ENCODE measurements around the gene NCOR1. TPM values are rescaled to one million over a fixed set of nuclear protein-coding genes. Genes with fewer than 3 reads are reported as not detected.
A peak's percentile ranks its signal among the peaks of the same experiment; 100 is the strongest.
"Not testable (repeated sequence)": the region's sequence is repeated elsewhere in the genome, so short reads cannot be mapped to it uniquely, and the experiment has no call there.

The NCOR1 gene
- total RNA-seq, 1 donor from 2014 or later = 108 TPM

- TF ChIP-seq, protein P1, sequence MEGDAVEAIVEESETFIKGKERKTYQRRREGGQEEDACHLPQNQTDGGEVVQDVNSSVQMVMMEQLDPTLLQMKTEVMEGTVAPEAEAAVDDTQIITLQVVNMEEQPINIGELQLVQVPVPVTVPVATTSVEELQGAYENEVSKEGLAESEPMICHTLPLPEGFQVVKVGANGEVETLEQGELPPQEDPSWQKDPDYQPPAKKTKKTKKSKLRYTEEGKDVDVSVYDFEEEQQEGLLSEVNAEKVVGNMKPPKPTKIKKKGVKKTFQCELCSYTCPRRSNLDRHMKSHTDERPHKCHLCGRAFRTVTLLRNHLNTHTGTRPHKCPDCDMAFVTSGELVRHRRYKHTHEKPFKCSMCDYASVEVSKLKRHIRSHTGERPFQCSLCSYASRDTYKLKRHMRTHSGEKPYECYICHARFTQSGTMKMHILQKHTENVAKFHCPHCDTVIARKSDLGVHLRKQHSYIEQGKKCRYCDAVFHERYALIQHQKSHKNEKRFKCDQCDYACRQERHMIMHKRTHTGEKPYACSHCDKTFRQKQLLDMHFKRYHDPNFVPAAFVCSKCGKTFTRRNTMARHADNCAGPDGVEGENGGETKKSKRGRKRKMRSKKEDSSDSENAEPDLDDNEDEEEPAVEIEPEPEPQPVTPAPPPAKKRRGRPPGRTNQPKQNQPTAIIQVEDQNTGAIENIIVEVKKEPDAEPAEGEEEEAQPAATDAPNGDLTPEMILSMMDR (IDR thresholded peaks at IDR 0.05) = no peak
- H3K4me1 Mint-ChIP-seq (ENCODE audit: low read depth) = peaks cover 3% of the 10 kb centered on the region
- no peaks in the 10 kb centered on the region for H3K27me3 Mint-ChIP-seq (ENCODE audit: low read depth)
- H3K27ac Mint-ChIP-seq (ENCODE audit: unreplicated experiment) = no peak overlapping the region
- no peaks in the 10 kb centered on the region for H3K9me3 Mint-ChIP-seq (ENCODE audit: low read depth)
- H3K4me3 Mint-ChIP-seq (ENCODE audit: unreplicated experiment) = no peak overlapping the region
- no peak for DNase-seq (ENCODE audit: low spot score)
- peaks cover 2% of the 10 kb centered on the region for H3K36me3 Mint-ChIP-seq (ENCODE audit: low read depth)
These were observed 17.1 kb upstream of the NCOR1 start for GRCh38 chr17:16232391-16232790.

GRCh38 chr17:16229912-16230561 lies 14.7 kb upstream of the NCOR1 start:
- not testable (repeated sequence) for H3K4me3 Mint-ChIP-seq (ENCODE audit: unreplicated experiment); DNase-seq (ENCODE audit: low spot score); H3K27me3 Mint-ChIP-seq (ENCODE audit: low read depth); H3K27ac Mint-ChIP-seq (ENCODE audit: unreplicated experiment); H3K36me3 Mint-ChIP-seq (ENCODE audit: low read depth); H3K9me3 Mint-ChIP-seq (ENCODE audit: low read depth); H3K4me1 Mint-ChIP-seq (ENCODE audit: low read depth)

DNA sequence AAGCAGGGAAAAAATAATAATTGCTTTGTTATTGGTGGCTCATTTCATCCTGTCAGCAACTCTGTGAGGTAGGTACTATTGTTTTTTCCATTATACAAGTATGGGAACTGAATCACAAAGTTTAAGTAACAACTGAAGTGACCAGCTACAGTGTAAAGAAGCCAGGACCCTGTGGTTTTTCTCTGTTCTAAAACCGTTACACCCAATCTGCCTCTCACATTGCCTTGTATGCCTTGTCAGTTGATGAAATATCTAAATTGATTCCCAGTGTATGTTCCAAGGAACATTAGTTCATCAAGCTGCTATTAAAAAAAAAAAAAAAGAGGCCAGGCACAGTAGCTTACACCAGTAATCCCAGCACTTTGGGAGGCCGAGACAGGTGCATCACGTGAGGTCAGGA lies 7.1 kb upstream of the NCOR1 start:
- Mint-ChIP-seq H3K27me3 (ENCODE audit: low read depth) (no peaks in the 10 kb centered on the region), H3K27ac (ENCODE audit: unreplicated experiment) (peak overlapping the region; percentile 12), H3K4me3 (ENCODE audit: unreplicated experiment) (no peak overlapping the region), H3K4me1 (ENCODE audit: low read depth) (peaks cover 10% of the 10 kb centered on the region), H3K36me3 (ENCODE audit: low read depth) (no peaks in the 10 kb centered on the region), H3K9me3 (ENCODE audit: low read depth) (no peaks in the 10 kb centered on the region)
- no peak for DNase-seq (ENCODE audit: low spot score)
- TF ChIP-seq, protein P1 (IDR thresholded peaks at IDR 0.05) = no peak

DNA sequence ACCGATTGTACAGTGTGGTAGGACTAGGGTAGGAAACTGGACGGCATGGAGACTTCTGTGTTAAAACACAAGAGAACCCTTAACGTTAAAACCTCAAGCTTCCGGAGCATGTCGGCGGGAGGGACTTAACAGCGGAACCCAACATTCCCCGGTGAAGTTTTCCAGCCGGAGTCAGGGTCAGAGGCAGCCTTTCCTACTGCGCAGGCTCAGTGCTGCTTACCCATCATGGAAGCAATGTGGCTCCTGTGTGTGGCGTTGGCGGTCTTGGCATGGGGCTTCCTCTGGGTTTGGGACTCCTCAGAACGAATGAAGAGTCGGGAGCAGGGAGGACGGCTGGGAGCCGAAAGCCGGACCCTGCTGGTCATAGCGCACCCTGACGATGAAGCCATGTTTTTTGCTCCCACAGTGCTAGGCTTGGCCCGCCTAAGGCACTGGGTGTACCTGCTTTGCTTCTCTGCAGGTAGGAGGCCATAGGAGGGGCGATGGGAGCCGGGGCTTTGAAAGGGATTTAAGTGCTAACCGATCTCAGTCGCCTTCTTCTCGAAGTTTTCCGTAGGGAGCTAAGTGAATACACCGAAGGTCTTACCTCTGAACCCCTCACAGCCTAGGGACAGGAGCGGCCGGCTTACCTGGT lies 1.8 kb upstream of the NCOR1 start, which contains the start of gene PIGL:
TSS of gene PIGL (plus strand) at position 209 of the 634 bp plus-strand sequence. CDS start at position 226, 17 bp downstream.
- no peaks in the 10 kb centered on the region for H3K27me3 Mint-ChIP-seq (ENCODE audit: low read depth)
- peak; percentile 94 for DNase-seq (ENCODE audit: low spot score)
- no peaks in the 10 kb centered on the region for H3K36me3 Mint-ChIP-seq (ENCODE audit: low read depth)
- H3K27ac Mint-ChIP-seq (ENCODE audit: unreplicated experiment) = peak within 1 kb of the TSS; percentile 93
- TF ChIP-seq, protein P1 (IDR thresholded peaks at IDR 0.05) = no peak
- H3K4me3 Mint-ChIP-seq (ENCODE audit: unreplicated experiment) = peak within 1 kb of the TSS; percentile 94
- H3K9me3 Mint-ChIP-seq (ENCODE audit: low read depth) = no peaks in the 10 kb centered on the region
- peaks cover 42% of the 10 kb centered on the region for H3K4me1 Mint-ChIP-seq (ENCODE audit: low read depth)

- not testable (repeated sequence) for H3K36me3 Mint-ChIP-seq (ENCODE audit: low read depth); H3K27me3 Mint-ChIP-seq (ENCODE audit: low read depth); DNase-seq (ENCODE audit: low spot score); H3K9me3 Mint-ChIP-seq (ENCODE audit: low read depth)
- Mint-ChIP-seq H3K27ac (ENCODE audit: unreplicated experiment) (peak overlapping the region; percentile 93), H3K4me3 (ENCODE audit: unreplicated experiment) (peak overlapping the region; percentile 94), H3K4me1 (ENCODE audit: low read depth) (peaks cover 46% of the 10 kb centered on the region)
These were observed 1.1 kb upstream of the NCOR1 start for GRCh38 chr17:16216341-16217001.

GRCh38 chr17:16215965-16216316 lies 607 bp upstream of the NCOR1 start:
- no peaks in the 10 kb centered on the region for H3K9me3 Mint-ChIP-seq (ENCODE audit: low read depth)
- H3K4me3 Mint-ChIP-seq (ENCODE audit: unreplicated experiment) = peak overlapping the region; percentile 87
- H3K36me3 Mint-ChIP-seq (ENCODE audit: low read depth) = no peaks in the 10 kb centered on the region
- no peak for DNase-seq (ENCODE audit: low spot score)
- H3K4me1 Mint-ChIP-seq (ENCODE audit: low read depth) = peaks cover 49% of the 10 kb centered on the region
- H3K27me3 Mint-ChIP-seq (ENCODE audit: low read depth) = no peaks in the 10 kb centered on the region
- TF ChIP-seq, protein P1 (IDR thresholded peaks at IDR 0.05) = no peak
- peak overlapping the region; percentile 89 for H3K27ac Mint-ChIP-seq (ENCODE audit: unreplicated experiment)

Measured in chondrocyte (in vitro differentiated cells).